HG02973 (cell line): ENCODE measurements around the gene HOXA10.

Source experiments
- ATAC-seq: cut with Tn5 transposase; IDR thresholded peaks from one replicate; pipeline ENCODE4 v1.9.1; 2021; ENCODE audit warnings: moderate library complexity; ENCODE audit not compliant: unreplicated experiment

Gene HOXA10

DNA sequence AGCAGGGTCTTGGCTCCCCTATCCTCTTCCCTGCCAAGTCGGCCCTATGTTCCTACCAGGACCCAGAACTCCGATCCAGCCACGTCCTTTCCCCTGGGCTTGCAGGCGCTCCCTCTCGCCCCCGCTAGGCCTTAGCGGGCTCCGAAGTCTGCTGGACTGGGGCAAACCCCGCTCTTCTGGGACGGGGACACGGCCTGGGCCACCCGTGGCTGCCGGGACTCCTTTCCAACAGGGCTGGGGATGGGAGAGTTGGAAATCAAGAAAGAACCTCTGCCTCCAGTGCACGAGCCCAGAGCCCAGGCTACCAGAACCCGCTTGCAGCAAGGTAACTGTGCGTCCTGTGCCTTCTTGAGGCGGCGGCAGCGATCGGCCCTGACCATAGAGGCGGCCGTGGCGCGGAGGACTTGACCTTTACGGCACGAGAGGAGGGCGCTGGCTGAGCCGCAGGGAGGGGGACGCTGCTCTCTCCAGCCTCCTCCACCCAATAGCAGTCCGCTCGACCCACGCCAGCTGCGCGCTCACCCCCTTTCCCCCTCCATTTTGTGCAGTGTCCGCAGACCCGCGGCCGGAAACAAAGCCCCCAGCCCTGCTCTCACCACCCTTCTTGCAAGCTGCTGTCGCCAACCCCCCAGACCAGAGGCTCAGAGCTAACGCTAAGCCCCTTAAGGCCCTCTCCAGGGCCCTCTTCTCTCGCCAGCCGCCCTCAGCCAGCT is 17.9 kb upstream of the HOXA10 start:
- no peak for ATAC-seq

DNA sequence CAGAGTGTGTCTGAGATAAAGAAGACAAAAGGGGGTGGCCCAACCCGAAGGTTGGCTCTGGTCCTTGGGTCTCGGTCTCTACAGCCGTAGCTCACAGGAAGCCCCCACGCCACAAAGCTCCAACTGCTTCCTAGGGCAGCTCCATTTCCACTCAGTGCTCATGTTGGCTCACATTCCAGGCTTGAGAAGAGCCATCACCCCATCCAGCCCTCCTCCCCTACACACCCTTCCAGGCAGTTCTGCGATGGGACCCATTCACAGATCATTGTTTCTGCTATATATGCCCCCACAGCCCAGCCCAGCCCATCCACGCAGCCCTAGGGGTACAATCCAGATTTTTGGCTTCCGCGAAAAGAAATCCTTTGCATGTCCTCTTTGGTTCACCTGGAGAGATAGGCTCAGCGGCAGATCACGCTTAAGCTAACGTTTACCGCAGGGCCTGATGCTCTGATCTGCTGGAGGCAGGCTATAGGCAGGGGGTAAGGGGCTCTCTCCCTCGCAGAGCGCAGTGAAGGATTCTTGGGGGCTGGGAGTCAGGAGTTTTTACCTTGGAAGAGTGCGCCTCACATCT is 17.1 kb upstream of the HOXA10 start:
- no peak for ATAC-seq

DNA sequence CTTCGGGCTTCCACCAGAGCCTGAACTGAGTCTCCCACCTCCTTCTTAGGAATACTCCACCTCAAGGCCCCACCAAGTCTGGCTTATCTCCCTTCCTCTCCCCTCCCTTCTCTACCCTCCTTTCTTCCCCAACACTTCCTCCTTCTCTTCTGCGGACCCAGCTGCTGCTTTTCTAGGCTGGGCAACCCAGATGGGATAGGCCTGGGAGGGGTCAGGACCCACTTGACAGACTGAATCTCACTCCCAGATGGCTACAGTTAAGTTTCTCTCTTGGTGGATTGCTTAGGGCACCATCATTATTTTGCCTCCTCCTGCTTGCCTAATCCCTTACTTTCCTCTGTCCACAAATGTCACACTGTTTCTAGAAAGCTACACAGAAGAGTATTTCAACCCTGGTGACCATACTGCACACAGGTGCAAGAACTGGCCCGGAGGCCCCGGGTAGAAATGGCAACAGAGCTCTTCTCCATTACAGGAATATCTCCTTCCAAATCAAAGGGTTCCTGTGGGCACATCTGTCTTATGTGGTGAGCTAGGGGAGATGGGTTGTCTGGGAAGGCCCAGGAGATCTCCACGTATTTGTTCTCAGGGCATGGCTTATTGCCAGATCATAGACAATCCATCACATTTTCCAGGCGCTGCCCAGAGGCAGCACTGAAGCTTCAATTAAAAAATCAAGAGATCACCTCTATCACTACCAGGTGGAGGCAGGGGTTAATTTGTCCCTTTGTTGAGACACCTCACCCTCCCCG is 16.1 kb upstream of the HOXA10 start:
- no peak for ATAC-seq

DNA sequence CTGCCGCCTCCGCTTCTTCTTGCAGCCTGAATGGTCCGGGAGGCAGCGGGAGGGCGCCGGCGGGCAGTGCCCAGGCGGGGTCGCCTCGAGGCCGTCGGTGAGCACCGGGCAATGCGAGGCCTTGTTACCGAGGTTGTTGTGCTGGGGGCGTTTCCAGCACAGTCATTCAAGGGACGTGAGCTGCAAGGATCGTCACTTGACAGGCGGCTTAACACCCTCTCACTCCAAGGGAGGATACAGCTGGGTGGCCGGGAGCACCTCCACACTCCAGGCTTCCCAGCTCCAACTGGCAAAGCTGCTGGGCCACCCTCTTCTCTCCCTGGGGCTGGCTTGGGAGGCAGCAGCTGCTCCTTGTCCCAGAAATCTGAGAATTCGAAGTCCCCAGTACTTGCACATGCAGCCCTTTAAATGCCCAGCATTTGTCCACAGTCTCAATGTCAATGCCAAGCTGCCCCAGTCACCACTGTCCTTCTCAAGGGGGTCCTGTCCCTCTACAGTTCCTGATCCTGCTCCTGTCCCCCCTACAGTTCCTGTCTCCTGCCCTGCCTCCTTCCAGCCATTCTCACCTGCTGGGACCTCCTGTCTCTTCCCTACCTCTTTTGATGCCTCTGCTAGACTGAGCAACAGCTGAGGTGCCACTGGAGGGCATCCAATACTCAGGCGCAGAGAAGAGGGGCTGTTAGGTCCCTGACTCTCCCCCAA is 15.3 kb upstream of the HOXA10 start:
- no peak for ATAC-seq

DNA sequence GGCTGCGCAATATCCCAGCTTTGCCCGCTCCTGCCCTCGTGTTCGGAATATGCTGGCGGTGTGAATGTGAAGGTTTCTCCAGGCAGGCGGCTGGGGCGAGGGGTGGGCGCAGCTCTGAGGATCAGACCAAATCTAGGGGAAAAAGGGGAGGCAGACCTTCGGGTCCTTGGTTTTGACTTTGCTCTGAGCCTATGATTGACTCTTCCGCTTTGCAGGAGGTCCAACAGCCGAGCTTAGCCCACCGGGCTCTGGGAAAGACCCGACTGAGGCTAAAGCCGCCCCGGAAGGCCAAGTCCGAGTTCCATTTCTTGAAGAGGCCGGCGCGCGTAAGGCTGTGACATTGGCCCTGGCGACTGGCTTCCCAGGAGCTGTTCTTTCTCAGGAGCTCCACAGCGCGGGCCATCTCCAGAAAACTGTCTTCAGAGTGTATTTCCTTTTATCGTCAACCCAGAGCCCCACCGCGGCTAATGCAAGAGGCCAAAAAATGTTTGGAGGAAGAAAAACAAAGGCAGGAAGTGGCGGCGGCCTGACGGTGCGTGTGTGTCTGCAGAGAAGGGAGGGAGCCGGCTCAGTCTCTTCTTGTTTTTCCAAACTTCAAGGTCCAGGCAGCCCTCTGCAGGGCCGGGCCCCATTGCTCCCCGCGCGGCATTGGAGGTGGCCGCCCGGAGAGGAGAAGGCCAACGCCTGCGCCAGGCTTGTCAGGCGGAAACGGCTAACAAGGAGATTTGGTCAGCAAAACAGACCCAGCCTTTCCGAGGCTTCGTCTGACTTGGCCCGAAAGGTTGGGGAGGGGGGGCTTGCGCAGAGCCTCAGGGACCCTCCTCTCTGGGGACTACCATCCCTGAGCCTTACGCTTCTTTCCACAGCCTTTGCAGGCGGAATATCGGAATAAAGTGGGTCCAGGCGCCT is 14.5 kb upstream of the HOXA10 start:
- no peak for ATAC-seq

DNA sequence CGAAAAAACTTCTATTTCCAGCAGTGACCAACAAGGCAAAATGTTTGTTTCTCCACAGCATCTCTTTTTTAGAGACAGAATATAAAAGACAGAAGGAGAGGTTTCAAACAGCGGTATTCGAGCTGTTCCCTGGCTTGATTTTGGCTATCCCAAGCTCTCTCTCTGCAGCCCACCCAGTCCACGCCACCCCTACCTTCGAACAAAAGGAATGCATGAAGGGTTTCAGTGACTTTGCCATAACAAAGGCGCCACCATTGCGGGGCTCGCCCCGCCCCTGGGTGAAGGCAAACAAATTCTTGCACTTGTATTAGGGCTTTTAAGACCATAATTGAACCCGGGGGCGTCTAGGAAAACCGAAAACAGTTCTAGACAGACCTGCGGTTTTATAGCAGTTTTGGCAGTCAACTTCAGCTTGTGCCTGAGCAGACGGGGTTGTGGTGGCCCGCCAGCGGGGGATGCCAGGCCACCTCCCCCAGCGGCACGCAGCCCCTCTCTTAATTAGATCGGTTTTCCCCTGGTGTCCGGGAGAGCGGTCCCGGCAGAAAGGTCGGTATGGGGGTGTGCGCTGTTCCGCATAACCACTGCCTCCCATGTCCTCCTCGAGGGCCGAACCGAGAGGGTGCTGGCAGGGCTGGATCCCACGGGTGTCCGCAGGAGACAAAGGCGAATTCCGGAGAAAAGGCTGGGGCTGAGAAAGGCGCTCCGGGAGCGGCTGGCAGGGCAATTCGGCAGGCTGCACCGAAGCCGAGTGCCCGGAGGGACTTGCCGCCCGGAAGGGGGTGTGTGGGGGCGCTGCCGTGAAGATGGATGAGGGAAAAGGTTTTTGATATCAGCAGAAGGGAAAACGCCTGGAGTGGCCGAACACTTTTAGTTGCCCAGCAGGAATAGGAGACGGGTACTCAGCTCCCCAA is 13.6 kb upstream of the HOXA10 start:
- no peak for ATAC-seq

DNA sequence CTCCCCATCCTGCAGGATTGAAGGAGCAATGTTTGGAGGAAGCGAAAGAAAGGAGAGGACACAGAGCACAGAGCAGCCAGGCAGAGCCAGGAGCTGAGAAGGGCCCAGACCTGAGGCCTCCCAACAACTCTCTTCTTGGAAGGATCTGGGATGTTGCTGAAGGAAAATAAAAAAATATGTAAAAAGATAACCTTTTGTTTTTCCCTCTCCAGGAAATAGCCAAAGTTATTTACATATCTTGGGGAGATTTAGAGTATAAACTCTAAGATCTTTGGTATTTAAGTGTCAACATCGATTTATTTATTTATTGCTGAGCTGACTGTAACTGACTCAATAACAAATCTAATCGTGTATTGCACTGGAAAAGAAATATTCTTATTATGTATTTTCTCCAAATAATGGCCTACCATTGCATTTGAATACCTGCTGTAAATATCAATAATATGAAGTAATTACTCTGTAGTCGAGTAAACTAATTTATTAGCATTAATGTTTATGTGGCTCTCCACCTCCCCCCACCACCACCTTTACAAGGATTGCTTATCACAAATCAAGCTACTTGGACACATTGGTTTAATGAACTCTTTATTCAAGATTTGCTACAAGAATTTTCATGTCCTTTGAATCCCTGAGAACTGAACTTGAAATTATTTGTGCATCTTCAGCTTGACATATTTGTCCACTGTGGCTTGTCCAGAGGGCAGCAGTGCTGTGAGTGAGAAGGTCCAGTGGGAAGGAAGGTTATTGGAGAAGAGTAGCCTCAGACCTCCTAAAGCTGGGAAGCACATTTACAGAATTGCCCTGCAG is 12.8 kb upstream of the HOXA10 start:
- ATAC-seq = no peak

DNA sequence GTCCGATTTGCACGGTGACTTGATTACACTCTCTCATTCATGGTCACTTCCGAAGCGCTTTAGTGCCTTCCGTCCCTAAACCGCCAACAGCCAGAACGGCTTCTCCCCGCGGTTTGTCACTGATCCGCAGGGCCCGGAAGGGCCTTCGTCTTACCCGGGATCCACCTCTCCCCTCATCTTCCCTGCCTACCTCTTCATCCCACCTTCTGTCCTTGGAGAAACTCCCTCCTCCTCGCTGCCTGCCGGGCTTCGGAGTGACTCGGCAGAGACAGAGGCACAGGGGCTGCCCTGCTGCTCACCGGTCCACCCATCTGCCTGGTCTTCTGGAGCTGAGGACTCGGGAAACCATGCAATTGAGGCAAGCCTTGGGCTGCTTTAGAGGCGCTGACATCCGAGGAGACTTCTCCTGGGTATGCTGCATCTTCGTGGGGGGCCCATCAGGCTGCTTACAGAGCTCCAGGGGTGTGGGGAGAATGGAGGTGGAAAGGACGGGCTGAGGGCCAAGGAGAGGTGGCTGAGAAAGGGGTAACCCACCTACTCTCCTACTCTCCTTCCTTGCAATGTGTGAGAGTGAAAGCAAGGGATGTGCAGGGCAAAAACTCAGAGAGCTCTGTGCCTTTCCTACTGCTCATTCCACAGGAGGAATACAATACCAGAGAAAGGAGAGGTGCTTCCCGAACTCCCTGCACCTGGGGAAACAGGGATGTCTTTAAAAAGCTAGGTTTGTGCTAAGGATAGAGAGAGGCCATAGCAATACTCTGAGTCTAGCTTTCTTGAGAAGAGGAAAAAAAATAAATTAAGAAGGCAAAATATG is 11.9 kb upstream of the HOXA10 start:
- ATAC-seq = no peak

DNA sequence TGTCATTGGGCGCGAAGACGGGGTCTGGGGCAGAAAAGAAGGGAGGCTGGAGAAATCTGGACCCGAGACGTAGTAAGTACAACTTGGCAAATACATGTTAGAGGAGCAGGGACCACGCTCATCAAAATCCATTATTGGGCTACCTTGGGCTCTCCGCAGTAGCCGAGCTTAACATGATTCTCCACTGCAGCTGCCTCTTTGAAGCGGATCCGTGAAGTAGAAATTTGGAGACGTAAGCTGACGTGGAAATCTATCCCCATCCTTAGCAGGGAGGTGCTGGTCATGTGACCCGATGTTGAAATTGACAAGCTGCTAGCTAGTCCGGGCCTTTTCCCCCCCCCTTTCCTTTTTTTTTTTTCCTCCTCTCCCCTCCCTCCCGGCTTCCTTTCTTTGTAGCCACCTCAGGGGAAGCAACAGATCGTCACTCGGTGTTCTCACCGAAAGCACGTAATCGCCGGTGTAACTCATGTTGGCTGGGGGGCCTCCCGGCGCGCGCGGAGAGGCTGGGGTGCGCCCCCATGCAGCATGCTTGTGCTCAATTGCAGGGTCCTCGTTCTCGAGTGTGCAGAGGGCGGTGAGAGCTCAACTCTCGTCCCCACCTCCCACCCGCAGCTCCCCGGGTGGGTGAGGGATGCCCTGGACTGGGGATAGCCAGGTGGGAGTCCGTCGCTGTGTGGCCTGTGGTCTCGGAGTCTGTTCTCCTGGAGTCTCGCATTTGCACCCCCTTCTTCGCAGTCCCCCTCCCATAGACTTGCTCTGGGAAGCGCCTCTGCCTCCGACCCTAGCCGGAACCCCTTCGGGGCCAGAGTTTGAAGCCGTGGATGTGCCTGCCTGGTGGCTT is 11.1 kb upstream of the HOXA10 start, which contains the start of gene HOXA11:
Gene HOXA11 (minus strand): TSS at position 220 of the 841 bp plus-strand sequence. CDS start 88 bp downstream, at position 132.
- ATAC-seq = no peak

DNA sequence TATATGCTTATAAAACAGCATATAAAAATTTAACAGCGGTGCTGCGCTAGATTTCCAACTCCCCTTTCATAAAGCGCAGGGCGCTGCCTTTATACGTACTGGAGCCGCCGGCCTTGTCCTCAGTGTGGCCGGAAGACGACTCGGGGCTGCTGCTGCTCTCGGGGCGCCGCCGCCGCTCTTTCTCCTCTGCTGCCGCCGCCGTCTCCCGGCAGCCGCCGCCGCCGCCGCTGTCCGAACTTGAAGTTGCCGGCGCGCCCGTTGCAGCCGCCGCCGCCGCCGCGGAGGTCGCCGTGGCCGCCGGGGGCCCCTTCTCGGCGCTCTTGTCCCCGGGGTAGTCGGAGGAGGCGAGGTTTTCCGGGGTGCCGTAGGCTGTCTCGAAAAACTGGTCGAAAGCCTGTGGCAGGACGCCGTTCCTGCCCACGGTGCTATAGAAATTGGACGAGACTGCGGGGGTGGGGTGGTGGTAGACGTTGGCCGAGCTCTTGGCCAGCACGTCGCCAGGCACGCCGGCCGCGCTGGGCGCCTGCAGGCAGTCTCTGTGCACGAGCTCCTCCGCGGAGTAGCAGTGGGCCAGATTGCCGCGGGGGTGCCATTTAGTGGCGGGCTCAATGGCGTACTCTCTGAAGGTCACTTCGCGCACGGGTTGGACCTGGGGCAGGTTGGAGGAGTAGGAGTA is 10.4 kb upstream of the HOXA10 start:
- no peak for ATAC-seq

DNA sequence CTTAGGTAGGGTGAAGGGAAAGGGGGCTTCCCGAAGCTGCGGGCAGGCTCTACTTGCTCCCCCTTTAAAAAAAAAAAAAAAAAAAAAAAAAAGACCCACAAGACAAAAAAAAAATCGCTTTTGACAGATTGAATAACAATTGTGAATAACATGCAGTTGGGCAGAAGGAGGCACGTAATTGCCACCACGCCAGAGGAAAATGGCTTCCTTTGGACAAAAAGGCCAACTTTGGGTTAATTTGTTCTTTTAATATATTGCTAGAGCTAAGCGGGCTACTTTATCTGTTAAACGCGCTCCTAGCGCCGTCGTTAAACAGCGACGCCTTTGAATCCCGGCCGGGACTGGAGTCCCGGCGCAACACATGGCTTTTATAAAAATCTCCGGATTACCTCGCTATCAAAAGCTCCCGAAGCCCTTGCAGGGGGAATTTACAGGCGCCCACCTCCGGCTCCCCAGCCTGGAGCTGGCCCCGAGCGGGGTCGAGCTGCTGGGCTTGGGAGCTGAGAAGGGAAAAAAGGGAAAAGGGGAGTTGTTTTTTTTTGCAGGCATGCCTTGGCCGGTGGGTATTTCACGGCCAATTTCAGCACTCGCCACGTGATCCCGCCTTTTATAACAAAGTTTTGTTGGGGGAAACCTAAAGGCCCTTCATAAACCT is 9.7 kb upstream of the HOXA10 start:
- no peak for ATAC-seq

DNA sequence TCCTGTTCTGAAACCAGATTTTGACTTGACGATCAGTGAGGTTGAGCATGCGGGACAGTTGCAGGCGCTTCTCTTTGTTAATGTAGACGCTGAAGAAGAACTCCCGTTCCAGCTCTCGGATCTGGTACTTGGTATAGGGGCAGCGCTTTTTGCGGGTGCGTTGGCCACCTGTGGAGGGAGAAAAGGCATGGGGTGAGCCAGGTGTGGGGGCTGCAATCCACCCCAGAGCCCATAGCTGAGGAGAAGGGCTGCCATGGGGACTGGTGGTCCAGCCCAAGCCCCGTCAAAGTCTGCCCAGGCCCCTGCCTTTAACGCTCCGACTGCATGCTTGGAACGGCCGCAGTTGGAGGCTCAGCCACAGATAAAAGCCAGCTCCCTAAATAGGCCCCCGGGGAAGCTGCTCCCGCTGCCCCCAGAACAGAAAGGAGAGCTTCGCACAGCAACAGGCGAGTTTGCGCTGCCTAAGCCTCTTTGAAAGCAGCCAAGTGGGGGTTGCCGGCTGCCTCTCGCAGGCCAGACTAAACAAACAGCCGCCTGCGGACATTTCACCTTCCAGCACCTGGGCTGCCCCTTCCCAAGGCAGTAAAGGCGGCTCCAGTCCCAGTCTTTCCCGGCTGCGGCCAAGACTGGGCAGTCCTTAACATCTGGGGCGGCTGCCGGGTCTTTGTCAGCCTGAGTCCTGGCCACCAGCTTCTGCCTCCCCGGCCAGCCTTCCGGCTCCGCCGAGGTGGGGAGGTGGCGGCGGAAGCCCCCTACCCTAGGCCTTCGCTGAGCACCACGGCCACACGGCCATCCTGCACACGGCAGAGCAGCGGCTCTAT is 9.0 kb upstream of the HOXA10 start:
- no peak for ATAC-seq

DNA sequence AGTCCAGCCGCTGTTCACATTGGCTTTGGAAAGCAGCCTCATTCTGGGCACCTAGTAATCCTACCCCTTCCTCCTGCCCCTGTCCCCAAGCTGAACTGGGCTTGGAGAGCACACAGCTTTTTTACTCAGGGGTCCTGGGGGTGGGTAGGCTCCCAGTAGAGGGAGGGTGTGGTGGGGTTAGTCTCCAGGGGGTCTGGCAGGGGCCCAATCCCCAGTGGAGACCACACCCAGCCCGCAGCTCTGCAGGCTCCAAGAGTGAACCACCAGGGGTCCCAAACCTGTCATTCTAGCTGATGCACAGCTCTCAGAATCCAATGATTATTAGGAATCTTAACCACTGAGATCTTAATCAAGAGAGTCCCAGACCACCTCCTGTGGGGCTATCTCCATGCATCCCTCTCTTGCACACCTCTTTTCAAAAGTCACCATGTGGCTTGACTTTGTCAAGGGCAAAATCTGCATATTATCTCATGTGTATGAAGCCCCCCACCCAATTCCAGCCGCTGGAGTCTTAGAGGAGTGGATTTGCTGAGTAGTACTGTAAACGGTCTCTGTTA is 8.2 kb upstream of the HOXA10 start:
- ATAC-seq = no peak

DNA sequence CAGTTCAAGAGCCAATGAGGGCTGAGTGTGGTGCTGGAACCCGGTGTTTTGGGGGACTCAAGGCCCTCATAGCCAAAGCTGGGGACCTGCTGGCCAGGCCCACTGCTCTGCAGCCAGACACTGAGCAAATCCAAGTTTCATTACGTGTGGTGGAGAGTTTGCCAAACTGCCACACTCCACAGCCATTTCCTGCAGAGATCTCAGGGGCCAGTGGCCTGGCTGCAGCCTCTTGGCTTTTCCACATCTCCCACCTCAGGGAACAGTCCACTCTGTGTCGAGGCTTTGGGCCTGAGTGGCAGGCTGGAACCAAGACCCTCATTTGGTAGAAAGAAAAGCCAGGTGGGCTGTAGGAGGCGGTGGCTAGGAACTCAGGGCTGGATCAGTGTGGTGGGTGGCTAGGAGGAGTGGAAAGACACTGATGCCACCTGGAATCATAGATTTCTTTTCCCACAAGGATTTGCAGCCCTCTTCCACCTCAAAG is 7.7 kb upstream of the HOXA10 start:
- ATAC-seq = no peak
